Sigmoid colon (tissue), 3 donors: Measurements from ENCODE around the gene DPP3.

ENCODE experiments used
- CTCF ChIP-seq, 4 experiments: fragments of 450-650 bp in 3 of 4; fragments of 200-600 bp in 1 of 4; IDR thresholded peaks; one replicate each; pipeline ENCODE4 v1.5.1; 2016 to 2019; ENCODE audit warnings: antibody characterized with exemption in 4 of 4, mild to moderate bottlenecking in 3 of 4, moderate library complexity in 2 of 4
- POLR2A ChIP-seq, 2 donors: fragments of 450-650 bp; IDR thresholded peaks; one replicate each; pipeline ENCODE4 v1.6.1; 2016; ENCODE audit warnings: antibody characterized with exemption in 2 of 2, mild to moderate bottlenecking in 2 of 2, moderate library complexity in 2 of 2

DNA sequence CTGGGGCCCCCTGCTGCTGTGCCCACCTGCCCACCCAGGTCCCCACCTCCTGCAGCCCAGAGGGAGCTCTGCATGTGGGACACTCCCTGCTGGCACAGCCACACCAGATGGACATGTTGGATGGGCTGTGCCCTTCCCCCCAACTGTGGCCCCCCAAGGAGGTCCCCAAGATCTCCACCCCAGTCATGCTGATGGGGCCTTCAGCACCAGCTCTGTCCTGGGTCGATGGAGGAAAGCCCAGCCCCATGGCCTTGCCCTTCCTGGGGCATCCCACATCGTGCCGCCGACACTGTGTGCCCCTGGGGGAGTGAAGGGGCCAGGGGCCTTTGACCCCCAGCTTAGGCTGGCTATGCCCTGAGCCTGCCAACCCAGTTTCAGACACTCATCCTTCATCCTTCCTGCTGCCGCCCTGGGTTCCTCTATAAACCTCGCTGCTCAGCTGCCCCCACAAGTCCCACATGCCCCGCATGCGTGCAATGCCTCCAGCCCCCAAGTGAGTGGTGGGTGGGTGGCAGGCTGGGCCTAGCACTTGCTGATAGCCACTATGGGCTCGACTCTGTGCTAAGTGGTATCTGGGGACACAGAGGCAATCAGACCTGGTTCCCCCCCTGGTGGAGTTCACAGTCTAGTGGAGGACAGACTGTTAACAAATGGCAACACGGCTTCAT lies 3.9 kb upstream of the DPP3 start:
- TF ChIP-seq POLR2A (IDR thresholded peaks at IDR 0.05) (no peak), CTCF (IDR thresholded peaks at IDR 0.05) (no peak)
